ENCODE results near the gene PWWP2A.

Gene PWWP2A

GRCh38 chr5:160129841-160130240, 10.6 kb upstream of the PWWP2A start:
- DNase-seq = no peak

DNA sequence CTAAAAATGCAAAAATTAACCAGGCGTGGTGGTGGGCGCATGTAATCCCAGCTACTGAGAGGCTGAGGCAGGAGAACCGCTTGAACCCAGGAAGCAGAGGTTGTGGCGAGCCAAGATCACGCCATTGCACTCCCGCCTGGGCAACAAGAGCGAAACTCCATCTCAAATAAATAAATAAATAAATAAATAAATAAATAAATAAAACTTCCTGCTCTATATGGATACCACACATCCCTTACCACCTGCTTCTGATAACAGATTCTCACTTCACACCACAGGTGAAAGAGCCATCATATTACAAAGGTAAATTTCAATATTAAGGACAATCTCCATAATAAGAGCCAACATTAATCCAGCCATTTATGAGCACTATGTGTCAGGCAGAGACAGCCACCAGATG, 9.4 kb upstream of the PWWP2A start:
- no peak for DNase-seq

DNA sequence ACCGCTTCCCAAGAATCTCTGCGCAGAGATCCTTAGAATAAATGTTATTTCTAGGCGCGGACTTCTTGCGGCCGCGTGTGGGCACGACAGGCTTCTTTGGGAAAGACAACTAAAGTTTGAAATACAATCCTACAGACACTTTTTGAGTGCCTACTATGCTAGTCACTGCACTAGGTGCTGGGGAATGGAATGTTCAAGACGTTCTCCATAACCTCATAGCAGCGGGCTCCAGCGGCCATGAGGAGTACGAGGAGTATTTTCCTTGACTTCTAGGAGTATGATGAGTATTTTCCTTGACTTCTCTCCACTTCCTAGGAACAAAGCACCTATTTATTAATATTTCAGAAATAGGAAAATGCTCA, 636 bp upstream of the PWWP2A start:
- DNase-seq = no peak

DNA sequence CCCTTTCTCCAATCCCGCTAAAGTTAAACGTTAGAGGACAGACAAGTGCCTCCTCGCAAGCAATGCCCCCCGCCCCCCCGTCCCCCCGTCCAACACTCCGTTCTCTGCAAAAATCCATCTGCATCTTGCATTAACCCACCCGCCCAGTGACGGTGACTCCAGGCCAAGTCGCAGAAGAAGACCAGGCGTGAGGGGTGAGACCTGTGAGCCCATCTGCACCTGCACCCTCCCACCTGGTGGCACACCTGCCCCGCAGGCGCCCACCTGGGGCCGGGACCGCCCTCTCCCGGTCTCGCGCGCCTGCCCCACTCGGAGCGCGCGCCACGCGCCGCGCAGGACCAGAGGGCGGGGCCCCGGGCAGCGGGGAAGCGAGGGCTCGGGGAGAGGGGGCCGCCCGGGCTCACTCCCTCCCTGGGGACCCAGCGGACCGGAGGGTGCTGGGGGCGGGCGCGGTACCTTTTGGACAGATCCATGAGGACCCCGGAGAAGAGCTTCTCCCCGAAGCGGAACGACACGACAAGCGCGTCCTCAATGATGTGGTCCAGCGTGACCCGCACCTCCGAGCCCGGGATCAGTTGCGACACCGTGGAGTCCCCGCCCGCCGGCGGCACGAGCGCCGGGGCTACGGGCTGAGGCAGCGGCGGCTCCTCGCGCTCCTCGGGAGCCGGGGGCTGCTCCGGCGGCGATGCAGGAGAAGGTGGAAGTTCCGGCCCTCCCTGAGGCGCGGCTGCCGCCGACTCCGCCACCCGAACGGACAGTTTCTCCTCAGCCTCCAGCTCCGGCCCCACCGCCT, 705 bp downstream of the PWWP2A start:
- peak; percentile 54 for DNase-seq

- DNase-seq = no peak
Observed at GRCh38 chr5:160116991-160117390, 2.3 kb downstream of the PWWP2A start.

DNA sequence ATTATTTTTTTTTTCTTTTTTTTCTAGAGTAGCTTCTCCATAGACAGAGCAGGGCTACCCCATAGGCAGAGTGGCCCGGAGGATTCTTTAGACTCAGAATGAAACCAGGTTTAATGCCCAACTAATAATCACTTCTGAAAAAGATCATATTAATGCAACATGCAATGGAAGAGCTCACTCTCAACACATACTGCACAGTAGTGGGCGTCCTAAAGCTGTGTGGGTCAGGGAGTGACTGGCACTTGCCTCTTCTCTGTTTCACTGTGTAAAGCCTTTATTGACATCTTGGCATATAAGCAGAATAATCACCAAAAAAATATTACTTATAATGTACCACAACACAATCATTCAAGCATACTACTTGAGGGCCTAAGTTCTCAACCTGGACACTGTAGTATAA, 11.1 kb downstream of the PWWP2A start:
- DNase-seq = no peak

GRCh38 chr5:160105686-160106360, 13.4 kb downstream of the PWWP2A start:
- no peak for DNase-seq

DNA sequence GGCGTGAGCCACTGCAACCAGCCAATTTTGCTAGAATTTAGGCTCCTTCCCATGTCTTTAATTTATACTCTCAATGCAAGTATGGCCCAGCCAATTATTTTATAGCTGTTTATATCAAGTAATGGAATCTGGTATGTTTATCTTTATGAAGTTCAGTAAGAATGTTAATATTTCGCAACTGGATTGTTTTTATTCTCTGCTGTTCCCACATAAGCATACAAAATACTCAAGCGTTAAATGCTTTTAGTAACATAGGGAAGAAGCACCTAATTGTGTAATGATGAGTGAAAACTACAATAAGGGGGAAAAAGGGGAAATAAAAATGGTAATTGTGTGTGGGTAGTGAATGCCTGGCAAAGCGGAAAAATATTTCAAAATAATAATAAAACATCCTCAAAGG, 21.3 kb downstream of the PWWP2A start:
- no peak for DNase-seq

DNA sequence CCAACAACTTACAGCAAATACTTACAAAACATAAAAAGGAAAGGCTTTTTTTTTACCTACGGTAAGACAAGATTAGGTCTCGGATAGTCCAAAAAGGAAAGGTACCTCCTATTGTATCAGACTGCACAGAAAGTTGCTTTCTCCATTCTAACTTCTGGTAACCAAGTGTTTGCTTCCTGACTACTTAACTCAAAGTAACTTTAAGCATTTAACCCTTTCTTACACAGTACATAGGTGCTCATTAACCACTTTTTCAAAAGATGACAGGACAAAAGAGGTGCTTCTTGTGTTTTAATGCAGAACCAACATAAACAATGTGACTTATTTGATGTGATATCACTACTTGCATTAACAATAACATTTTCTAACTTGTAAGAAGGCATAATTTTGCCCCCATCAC, 23.1 kb downstream of the PWWP2A start:
- DNase-seq = no peak

GRCh38 chr5:160092960-160093707, 26.1 kb downstream of the PWWP2A start:
- no peak for DNase-seq

DNA sequence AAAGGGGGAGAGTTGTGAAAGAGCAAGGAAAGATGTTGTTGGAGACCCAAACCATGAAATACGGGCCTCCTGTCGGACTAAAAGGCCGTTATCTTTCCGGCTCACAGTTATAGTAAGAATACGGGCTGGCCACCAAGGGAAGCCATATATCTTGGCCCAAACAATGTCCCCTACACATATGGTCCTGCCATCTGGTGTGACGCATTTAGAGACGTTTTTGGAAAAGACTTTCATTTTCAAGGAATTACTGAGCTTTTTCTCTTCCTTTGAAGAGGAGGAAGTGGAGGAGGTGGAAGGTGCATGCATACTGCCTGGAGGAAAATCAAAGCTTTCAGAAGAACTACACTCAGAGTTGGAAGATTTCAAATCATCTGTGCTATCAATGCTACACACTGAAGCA, 26.7 kb downstream of the PWWP2A start:
- DNase-seq = no peak

- DNase-seq = no peak
Observed at GRCh38 chr5:160090059-160090458, 29.2 kb downstream of the PWWP2A start.

GRCh38 chr5:160089531-160089930, 29.7 kb downstream of the PWWP2A start:
- DNase-seq = no peak

DNA sequence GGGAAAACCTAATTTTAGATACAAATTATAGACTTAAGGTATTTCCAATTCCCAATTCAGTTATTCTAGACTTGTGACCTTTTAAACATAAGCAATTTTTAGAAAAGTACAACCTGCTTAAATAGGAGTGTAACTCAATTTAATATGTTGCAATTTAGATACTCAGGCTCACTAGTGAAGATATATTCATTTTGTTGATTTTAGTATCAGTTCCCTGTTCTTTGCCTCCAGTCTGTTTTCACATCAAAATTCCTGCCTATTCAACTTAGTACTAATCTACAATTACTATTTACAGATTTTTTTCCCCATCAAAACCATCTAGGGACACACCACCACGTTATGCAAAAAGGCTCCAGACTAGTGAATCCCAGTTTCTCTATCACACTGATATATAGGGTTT, 30.4 kb downstream of the PWWP2A start:
- no peak for DNase-seq

DNA sequence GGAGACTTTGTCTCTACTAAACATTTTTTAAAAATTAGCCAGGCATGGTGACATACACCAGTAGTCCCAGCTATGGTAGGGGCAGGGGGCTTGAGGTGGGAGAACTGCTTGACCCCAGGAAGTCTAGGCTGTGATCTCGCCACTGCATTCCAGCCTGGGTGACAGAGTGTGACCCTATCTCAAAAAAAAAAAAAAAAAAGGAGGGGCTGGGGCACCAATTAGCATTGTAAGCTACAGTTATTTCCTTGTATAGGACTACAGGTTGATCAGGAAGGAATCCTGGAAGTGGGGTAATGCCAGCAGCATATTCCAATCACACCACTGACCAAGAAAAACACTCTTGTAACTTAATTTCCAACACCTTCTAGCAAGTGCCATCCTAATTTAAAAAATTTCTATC, 32.1 kb downstream of the PWWP2A start:
- no peak for DNase-seq

GRCh38 chr5:160084144-160084543, 35.1 kb downstream of the PWWP2A start:
- no peak for DNase-seq

GRCh38 chr5:160083501-160083900, 35.7 kb downstream of the PWWP2A start:
- DNase-seq = no peak

DNA sequence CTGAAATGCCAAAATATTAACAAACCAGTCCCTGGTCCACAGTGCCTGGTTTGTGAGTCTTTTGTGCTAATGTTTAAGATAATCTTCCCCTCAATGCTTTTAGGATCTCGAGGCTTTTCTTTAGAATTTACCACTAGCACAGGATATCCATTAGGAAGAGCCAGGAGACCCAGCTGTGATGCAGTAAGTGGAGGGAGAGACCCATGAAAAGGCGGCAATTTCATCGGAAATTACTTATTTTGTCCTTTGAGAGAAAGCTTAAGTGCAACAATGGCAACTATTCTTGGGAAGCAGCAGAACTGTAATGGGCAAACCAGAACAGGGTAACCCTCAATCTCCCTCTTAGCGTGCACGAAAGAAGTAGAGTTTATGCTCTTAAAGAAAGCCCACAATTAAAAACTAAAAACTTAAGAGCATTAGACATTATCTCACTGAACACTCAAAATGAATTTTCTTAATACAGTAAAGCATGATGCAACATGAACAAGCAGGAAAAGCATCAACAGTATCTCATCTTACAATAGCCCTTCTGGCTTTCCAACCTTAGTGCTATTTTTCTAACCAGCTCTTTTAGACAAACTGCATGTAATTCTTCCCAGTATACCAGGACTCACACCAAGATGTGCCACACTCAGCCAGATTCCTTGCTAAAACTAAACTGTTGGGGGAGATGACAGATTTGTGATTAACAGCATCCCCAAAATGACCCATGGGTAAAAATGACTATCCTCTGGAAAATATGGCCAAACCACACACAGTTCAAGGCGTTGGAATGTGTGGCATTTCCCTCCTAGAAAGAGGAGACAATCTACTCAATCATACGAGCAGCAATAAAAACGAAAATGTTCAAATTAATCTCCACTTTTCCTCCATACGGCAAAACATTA, 36.4 kb downstream of the PWWP2A start:
- no peak for DNase-seq

- DNase-seq = no peak
Observed at GRCh38 chr5:160081495-160081894, 37.8 kb downstream of the PWWP2A start.

GRCh38 chr5:160079753-160080152, 39.5 kb downstream of the PWWP2A start:
- DNase-seq = no peak

DNA sequence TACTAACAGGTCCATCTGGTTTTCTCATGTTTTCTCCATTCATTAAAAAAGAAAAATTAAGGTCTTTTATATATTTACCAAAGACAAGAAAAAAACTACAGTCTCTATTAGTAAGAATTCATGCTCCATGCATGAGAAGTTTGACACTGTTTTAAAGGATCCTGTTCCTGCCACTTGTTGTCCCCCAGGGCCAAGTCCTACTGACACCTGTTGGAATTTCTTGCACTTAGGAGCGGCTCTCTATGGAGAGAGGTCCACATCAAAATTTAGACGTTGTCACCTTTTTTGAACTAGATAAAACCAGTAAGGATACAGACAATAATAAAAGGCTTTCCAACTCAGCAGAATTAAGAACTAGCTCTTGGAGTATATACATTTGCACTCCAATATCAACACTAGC, 42.3 kb downstream of the PWWP2A start:
- no peak for DNase-seq

GRCh38 chr5:160075073-160075472, 44.2 kb downstream of the PWWP2A start:
- no peak for DNase-seq

GRCh38 chr5:160071916-160072315, 47.3 kb downstream of the PWWP2A start:
- no peak for DNase-seq

All from NCI-H1436 (cell line).